ENCODE data around the gene PRR20G.

Gene PRR20G

GRCh38 chr3:127262533-127262932 lies 25.3 kb downstream of the PRR20G start:
- no peak for DNase-seq

DNA sequence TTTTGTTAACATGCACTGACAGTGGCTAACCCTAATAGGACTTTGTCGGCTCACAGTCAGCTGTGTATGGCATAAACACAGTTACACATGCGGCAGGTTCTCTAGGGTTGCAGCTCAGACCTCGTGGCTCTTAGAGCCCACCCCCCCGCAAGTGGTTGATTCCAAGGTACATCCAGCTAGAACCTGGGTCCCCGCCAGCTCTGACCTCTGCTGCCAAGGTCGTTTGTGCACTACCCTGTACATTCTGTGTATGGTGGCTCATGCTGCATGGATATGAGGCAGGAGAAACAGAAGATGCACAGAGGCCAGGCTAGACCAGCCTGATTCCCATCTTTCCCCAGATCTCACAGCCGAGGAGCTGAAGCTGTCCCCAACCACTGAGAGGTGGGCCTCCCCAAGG lies 25.9 kb downstream of the PRR20G start:
- no peak for DNase-seq

DNA sequence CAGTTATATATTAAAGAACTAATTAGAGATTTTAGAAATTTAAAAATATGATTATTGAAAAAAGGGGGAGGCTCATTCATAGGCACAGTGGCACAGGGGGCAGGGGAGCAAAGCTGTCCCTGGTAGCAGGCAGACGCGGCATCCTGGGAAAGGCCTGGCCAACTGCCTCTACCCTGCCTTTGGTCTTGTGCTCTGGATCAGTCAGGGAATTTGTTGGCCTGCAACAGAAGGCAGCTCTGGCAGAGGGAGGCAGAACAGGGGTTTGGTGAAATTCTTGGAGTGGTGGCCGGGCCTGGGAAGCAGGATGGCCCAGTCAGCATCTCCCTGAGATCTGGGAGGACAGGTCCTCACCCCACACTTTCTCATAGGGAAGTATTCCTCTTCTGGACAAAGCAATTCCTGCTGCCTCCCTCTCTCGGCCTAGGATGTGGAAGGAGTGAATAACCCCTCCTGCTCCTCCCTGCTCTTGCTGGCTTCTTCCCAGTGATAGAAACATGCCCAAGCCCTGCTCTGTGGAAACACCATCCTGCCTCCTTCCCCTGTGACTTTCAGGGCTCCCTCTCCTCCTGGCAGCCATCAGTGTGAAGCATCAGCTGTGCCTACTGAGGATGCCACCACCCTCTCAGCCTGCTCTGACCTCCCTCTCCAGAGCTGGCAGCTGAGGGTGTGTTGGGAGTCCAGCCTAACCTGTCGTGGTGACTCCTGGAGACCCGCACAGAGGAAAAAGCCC lies 26.9 kb downstream of the PRR20G start:
- DNase-seq = no peak

DNA sequence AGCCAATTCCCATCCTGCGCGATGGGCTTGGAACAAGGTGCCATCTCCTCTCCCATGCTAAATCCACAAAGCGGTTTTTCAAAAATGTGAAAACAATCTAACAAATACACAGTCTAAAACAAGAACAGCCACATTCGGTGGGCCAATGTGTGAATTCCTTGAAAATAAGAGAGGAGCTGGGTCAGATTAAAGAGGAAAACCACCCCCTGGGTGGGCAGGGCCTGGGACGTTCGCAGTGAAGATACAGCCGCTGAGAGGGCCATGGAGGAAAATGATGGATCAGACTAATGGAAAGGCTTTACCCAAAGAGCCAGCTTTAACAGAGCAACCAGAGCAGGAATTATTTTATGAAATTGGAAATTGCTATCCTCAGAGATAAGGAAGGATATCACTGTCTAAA lies 27.4 kb downstream of the PRR20G start:
- DNase-seq = no peak

GRCh38 chr3:127259882-127260281 lies 28.0 kb downstream of the PRR20G start:
- no peak for DNase-seq

GRCh38 chr3:127258733-127259132 lies 29.1 kb downstream of the PRR20G start:
- DNase-seq = no peak

DNA sequence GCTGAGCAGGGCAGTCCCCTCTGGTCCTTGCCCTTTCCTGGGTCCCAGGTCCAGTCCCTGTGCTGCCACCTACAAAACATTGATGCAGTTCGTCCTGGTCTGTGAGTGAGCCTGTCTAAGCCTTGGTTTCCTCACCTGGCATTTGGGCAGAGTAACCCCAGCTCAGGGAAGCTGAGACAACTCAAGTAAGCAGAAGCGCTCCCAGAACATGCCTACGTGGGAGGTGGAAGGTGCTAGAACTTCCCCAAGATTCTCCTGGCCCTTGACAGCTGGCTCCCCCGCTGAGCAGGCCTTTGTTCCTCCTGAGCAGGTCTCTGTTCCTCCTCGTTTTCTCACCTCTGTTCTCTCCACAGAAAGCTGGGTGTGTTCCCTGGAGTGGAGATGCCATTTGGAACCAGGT lies 30.5 kb downstream of the PRR20G start:
- DNase-seq = no peak

DNA sequence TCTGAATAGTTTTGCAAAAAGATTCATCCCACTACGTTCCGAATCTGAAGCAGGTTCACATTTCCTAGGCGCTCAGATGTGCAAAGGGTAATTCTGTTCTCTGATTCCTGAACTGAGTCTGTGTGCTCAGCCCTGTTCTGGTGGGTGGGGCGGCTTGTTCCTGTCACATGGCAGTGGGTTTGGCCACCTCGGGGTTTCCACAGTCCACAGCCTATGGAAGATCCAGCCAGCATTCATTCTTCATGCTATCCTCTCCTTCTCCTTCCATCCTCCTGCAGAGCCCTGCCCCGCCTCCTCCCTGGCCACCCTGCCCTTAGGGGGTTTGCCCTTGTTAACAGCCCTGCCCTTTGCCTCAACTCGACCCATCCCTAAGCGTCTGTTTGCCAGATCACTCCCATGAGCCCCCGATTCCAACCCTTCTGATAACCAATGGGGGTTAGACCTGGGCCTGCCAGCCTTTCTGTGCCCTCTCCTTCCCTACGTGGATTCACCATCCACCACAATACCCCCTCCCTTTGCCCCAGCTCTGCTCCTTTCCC lies 31.0 kb downstream of the PRR20G start:
- no peak for DNase-seq

GRCh38 chr3:127256138-127256537 lies 31.7 kb downstream of the PRR20G start:
- DNase-seq = no peak

DNA sequence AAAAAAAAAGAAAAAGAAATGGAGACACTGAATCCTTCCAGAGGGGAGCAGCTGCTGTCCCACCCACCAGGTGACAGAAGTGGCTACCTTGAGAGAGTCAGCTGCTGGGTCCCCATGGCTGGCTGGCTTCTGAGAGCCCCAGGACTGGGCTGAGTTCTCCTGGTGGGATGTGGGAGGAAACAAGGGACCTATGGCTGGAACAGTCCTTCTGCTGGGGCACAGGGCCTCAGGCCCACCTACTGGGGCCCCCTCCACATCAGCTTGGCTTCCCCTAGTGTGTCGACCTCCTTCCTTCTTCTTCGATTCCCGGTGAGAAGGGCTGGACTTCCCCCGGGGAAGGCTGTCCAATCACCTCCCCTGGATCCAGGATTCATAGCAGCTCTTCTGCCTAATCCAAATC lies 32.3 kb downstream of the PRR20G start:
- DNase-seq = no peak

- DNase-seq = no peak
Observed at GRCh38 chr3:127254730-127255129, 33.1 kb downstream of the PRR20G start.

DNA sequence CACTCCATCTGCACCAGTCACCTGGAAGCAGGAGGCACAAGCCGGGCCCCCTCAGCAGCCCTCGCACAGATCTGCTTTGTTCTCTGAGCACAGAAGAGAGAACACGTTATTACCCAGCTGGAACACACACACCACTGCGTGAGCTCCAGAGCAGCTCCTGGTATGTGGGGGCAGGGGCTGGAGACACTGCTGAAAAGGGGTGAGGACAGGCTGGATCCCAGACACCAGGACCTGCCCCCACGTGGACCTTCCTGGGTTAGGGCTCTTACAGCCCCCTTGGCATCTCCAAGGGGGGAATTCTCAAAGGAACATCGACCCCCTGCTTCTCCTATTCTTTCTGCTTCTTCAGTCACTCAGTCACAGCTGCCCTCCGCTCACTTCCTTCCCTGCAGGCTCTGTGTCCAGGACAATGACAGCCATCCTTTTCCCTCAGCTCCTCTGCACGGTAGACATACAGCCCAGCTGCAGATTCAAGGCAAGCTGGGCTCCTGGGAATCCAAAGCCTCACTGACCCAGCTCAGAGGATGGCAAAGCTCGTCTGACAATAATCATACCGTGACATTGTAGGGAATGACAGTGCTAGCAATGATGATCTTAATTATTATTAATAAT lies 33.7 kb downstream of the PRR20G start:
- DNase-seq = no peak

DNA sequence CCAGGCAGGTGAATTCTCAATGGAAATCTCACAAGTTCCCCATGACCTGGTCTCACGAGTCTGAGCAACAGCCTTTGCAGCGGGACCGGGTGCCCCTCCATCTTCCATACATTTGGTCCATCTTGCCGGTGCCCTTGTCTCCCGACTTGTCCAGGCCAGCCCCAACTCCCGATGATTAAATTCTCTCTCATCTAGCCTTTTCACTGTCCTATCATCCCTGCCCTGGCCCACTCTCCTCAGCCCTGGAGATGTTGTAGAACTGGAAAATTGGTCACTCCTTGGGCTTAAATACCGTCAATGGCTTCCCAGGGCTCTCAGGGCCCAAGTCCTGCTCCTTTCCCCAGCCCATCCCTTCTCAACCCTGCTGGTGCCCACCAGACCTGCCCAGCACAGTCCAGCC lies 34.4 kb downstream of the PRR20G start:
- DNase-seq = no peak

- DNase-seq = no peak
Observed at GRCh38 chr3:127252446-127252845, 35.4 kb downstream of the PRR20G start.

GRCh38 chr3:127250032-127250431 lies 37.8 kb downstream of the PRR20G start:
- no peak for DNase-seq

- DNase-seq = no peak
Observed at GRCh38 chr3:127247292-127247691, 40.6 kb downstream of the PRR20G start.

DNA sequence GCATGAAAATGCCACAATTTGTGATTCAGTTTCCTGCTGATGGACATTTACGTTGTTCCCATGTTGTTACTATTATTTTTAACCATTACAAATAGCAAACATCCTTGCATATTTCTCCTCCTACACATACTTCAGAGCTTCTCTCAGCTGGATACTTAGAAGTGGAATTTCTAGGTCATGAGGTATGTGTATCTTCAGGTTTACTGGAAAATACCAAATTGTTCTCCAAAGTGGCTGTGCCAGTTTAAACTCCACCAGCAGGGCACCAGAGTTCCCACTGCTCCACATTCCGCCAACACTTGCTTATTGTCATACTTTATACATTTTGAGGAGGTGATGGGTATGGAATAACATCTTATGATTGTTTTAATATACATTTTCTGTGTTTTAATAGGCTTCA lies 49.2 kb downstream of the PRR20G start:
- DNase-seq = no peak

DNA sequence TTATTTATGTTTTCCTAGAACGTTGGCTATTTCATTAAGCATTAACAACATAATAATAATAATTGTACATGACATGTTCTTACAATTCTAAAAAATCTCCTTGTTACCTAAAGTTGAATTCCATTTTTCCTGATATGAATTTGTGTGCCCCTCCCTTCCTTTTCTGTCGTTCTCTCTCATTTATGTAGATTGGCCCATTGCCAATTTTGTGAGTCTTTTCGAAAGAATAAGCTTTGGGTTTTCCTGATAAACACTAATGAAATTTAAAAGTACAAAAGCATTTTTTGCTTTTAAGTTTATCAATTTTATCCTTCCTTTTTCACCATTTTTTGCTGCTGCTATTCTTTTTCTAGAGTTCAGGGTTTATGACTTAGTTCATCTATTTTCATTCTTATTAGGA lies 50.0 kb downstream of the PRR20G start:
- no peak for DNase-seq

- DNase-seq = no peak
Observed at GRCh38 chr3:127235706-127236105, 52.1 kb downstream of the PRR20G start.

DNA sequence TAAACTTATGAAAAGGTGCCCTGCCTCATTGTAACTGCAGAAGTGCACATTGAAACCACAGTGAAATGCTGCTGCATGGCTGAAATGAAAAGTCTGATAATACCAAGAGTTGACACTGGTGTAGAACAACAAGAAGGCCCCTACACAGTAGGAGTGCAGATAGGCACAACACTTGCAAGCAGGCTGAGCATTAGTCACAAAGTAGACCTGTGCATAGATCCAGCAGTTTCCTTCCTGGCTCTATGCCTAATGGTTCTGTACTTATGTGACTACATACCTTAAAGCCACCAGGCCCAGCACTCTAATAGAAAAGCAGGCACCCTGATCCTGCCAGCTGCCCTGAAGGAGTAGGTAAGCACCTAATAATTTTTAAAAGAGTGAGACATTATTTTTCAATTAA lies 53.1 kb downstream of the PRR20G start:
- DNase-seq = no peak
